ENCODE results near the gene TBC1D8. TPM values are rescaled to one million over a fixed set of nuclear protein-coding genes. Genes with fewer than 3 reads are reported as not detected.

TBC1D8 gene
- total RNA-seq, 1 experiment from 2014 or later = 16.9 TPM

- in situ Hi-C loops (cut with HindIII; ENCODE audit: low pct_unique_long_range_greater_than_20kb, low sequenced_read_pairs) = no loop called here
- peak; percentile 47 for DNase-seq (ENCODE audit: low read depth, low spot score)
These were observed 53.5 kb downstream of the TBC1D8 start for GRCh38 chr2:101097638-101098037.

GRCh38 chr2:101096619-101097142 lies 54.5 kb downstream of the TBC1D8 start:
- DNase-seq (ENCODE audit: low read depth, low spot score) = no peak
- in situ Hi-C loops (cut with HindIII; ENCODE audit: low pct_unique_long_range_greater_than_20kb, low sequenced_read_pairs) = no loop called here

- in situ Hi-C loops (cut with HindIII; ENCODE audit: low pct_unique_long_range_greater_than_20kb, low sequenced_read_pairs) = no loop called here
- DNase-seq (ENCODE audit: low read depth, low spot score) = no peak
These were observed 56.8 kb downstream of the TBC1D8 start for GRCh38 chr2:101094351-101094750.

GRCh38 chr2:101089942-101090799 lies 61.0 kb downstream of the TBC1D8 start:
- no peak for DNase-seq (ENCODE audit: low read depth, low spot score)
- in situ Hi-C loops (cut with HindIII; ENCODE audit: low pct_unique_long_range_greater_than_20kb, low sequenced_read_pairs) = no loop called here

- DNase-seq (ENCODE audit: low read depth, low spot score) = no peak
- in situ Hi-C loops (cut with HindIII; ENCODE audit: low pct_unique_long_range_greater_than_20kb, low sequenced_read_pairs) = no loop called here
These were observed 61.8 kb downstream of the TBC1D8 start for GRCh38 chr2:101089419-101089818.

GRCh38 chr2:101087638-101088037 lies 63.5 kb downstream of the TBC1D8 start:
- no peak for DNase-seq (ENCODE audit: low read depth, low spot score)
- in situ Hi-C loops (cut with HindIII; ENCODE audit: low pct_unique_long_range_greater_than_20kb, low sequenced_read_pairs) = no loop called here

GRCh38 chr2:101083613-101084012 lies 67.6 kb downstream of the TBC1D8 start:
- no peak for DNase-seq (ENCODE audit: low read depth, low spot score)
- in situ Hi-C loops (cut with HindIII; ENCODE audit: low pct_unique_long_range_greater_than_20kb, low sequenced_read_pairs) = no loop called here

GRCh38 chr2:101082998-101083397 lies 68.2 kb downstream of the TBC1D8 start:
- in situ Hi-C loops (cut with HindIII; ENCODE audit: low pct_unique_long_range_greater_than_20kb, low sequenced_read_pairs) = no loop called here
- no peak for DNase-seq (ENCODE audit: low read depth, low spot score)

GRCh38 chr2:101081375-101081907 lies 69.7 kb downstream of the TBC1D8 start:
- no peak for DNase-seq (ENCODE audit: low read depth, low spot score)
- in situ Hi-C loops (cut with HindIII; ENCODE audit: low pct_unique_long_range_greater_than_20kb, low sequenced_read_pairs) = no loop called here

- in situ Hi-C loops (cut with HindIII; ENCODE audit: low pct_unique_long_range_greater_than_20kb, low sequenced_read_pairs) = no loop called here
- DNase-seq (ENCODE audit: low read depth, low spot score) = peak; percentile 39
These were observed 70.7 kb downstream of the TBC1D8 start for GRCh38 chr2:101080211-101081068.

- no peak for DNase-seq (ENCODE audit: low read depth, low spot score)
- in situ Hi-C loops (cut with HindIII; ENCODE audit: low pct_unique_long_range_greater_than_20kb, low sequenced_read_pairs) = no loop called here
These were observed 74.6 kb downstream of the TBC1D8 start for GRCh38 chr2:101076581-101076980.

GRCh38 chr2:101064868-101065549 lies 86.2 kb downstream of the TBC1D8 start:
- in situ Hi-C loops (cut with HindIII; ENCODE audit: low pct_unique_long_range_greater_than_20kb, low sequenced_read_pairs) = no loop called here
- peak; percentile 92 for DNase-seq (ENCODE audit: low read depth, low spot score)

- DNase-seq (ENCODE audit: low read depth, low spot score) = no peak
- in situ Hi-C loops (cut with HindIII; ENCODE audit: low pct_unique_long_range_greater_than_20kb, low sequenced_read_pairs) = no loop called here
These were observed 86.7 kb downstream of the TBC1D8 start for GRCh38 chr2:101064505-101064867.

- in situ Hi-C loops (cut with HindIII; ENCODE audit: low pct_unique_long_range_greater_than_20kb, low sequenced_read_pairs) = no loop called here
- peak; percentile 25 for DNase-seq (ENCODE audit: low read depth, low spot score)
These were observed 87.1 kb downstream of the TBC1D8 start for GRCh38 chr2:101064125-101064502.

GRCh38 chr2:101063352-101064124 lies 87.6 kb downstream of the TBC1D8 start:
- in situ Hi-C loops (cut with HindIII; ENCODE audit: low pct_unique_long_range_greater_than_20kb, low sequenced_read_pairs) = no loop called here
- peak; percentile 72 for DNase-seq (ENCODE audit: low read depth, low spot score)

GRCh38 chr2:101058386-101058785 lies 92.8 kb downstream of the TBC1D8 start:
- DNase-seq (ENCODE audit: low read depth, low spot score) = no peak
- in situ Hi-C loops (cut with HindIII; ENCODE audit: low pct_unique_long_range_greater_than_20kb, low sequenced_read_pairs) = no loop called here

All from SK-MEL-5 (cell line).